Measurements from ENCODE around the gene FBXO7. TPM values are rescaled to one million over a fixed set of nuclear protein-coding genes. Genes with fewer than 3 reads are reported as not detected.

FBXO7 gene
- total RNA-seq, 1 donor from 2014 or later = 93.8 TPM

- DNase-seq (ENCODE audit: low spot score) = no peak
- TF ChIP-seq CTCF (IDR thresholded peaks at IDR 0.05; ENCODE audit: unreplicated experiment) = no peak
- Mint-ChIP-seq H3K36me3 (ENCODE audit: low read depth, unreplicated experiment) (peaks cover 5% of the 10 kb centered on the region), H3K9me3 (ENCODE audit: unreplicated experiment) (no peaks in the 10 kb centered on the region), H3K4me3 (ENCODE audit: unreplicated experiment) (no peak overlapping the region), H3K27ac (ENCODE audit: unreplicated experiment) (no peak overlapping the region), H3K27me3 (ENCODE audit: unreplicated experiment) (peaks cover 2% of the 10 kb centered on the region), H3K4me1 (ENCODE audit: unreplicated experiment) (peaks cover 3% of the 10 kb centered on the region)
Measured at GRCh38 chr22:32509045-32509444, 34.4 kb downstream of the FBXO7 start.

GRCh38 chr22:32511274-32511673 is 36.7 kb downstream of the FBXO7 start:
- peaks cover 2% of the 10 kb centered on the region for H3K27me3 Mint-ChIP-seq (ENCODE audit: unreplicated experiment)
- H3K27ac Mint-ChIP-seq (ENCODE audit: unreplicated experiment) = no peak overlapping the region
- DNase-seq (ENCODE audit: low spot score) = no peak
- H3K36me3 Mint-ChIP-seq (ENCODE audit: low read depth, unreplicated experiment) = peaks cover 5% of the 10 kb centered on the region
- no peaks in the 10 kb centered on the region for H3K9me3 Mint-ChIP-seq (ENCODE audit: unreplicated experiment)
- H3K4me1 Mint-ChIP-seq (ENCODE audit: unreplicated experiment) = peaks cover 3% of the 10 kb centered on the region
- TF ChIP-seq CTCF (IDR thresholded peaks at IDR 0.05; ENCODE audit: unreplicated experiment) = no peak
- no peak overlapping the region for H3K4me3 Mint-ChIP-seq (ENCODE audit: unreplicated experiment)

GRCh38 chr22:32511776-32512175 is 37.2 kb downstream of the FBXO7 start:
- Mint-ChIP-seq H3K4me3 (ENCODE audit: unreplicated experiment) (no peak overlapping the region), H3K9me3 (ENCODE audit: unreplicated experiment) (no peaks in the 10 kb centered on the region), H3K27ac (ENCODE audit: unreplicated experiment) (no peak overlapping the region), H3K27me3 (ENCODE audit: unreplicated experiment) (peaks cover 2% of the 10 kb centered on the region), H3K36me3 (ENCODE audit: low read depth, unreplicated experiment) (peaks cover 5% of the 10 kb centered on the region), H3K4me1 (ENCODE audit: unreplicated experiment) (no peaks in the 10 kb centered on the region)
- no peak for TF ChIP-seq CTCF (IDR thresholded peaks at IDR 0.05; ENCODE audit: unreplicated experiment)
- DNase-seq (ENCODE audit: low spot score) = no peak

GRCh38 chr22:32512267-32512982 is 37.8 kb downstream of the FBXO7 start:
- Mint-ChIP-seq H3K36me3 (ENCODE audit: low read depth, unreplicated experiment) (peaks cover 5% of the 10 kb centered on the region), H3K27me3 (ENCODE audit: unreplicated experiment) (peaks cover 2% of the 10 kb centered on the region), H3K9me3 (ENCODE audit: unreplicated experiment) (no peaks in the 10 kb centered on the region), H3K4me1 (ENCODE audit: unreplicated experiment) (no peaks in the 10 kb centered on the region), H3K27ac (ENCODE audit: unreplicated experiment) (no peak overlapping the region), H3K4me3 (ENCODE audit: unreplicated experiment) (no peak overlapping the region)
- no peak for TF ChIP-seq CTCF (IDR thresholded peaks at IDR 0.05; ENCODE audit: unreplicated experiment)
- DNase-seq (ENCODE audit: low spot score) = no peak

- peaks cover 5% of the 10 kb centered on the region for H3K36me3 Mint-ChIP-seq (ENCODE audit: low read depth, unreplicated experiment)
- DNase-seq (ENCODE audit: low spot score) = no peak
- no peaks in the 10 kb centered on the region for H3K27me3 Mint-ChIP-seq (ENCODE audit: unreplicated experiment)
- no peak overlapping the region for H3K4me3 Mint-ChIP-seq (ENCODE audit: unreplicated experiment)
- no peak for TF ChIP-seq CTCF (IDR thresholded peaks at IDR 0.05; ENCODE audit: unreplicated experiment)
- H3K4me1 Mint-ChIP-seq (ENCODE audit: unreplicated experiment) = no peaks in the 10 kb centered on the region
- H3K27ac Mint-ChIP-seq (ENCODE audit: unreplicated experiment) = no peak overlapping the region
- no peaks in the 10 kb centered on the region for H3K9me3 Mint-ChIP-seq (ENCODE audit: unreplicated experiment)
Measured at GRCh38 chr22:32515084-32515483, 40.5 kb downstream of the FBXO7 start.
